Measurements from ENCODE around the gene ROBO4. TPM values are rescaled to one million over a fixed set of nuclear protein-coding genes. Genes with fewer than 3 reads are reported as not detected.
A peak's percentile ranks its signal among the peaks of the same experiment; 100 is the strongest.

ROBO4 gene
- total RNA-seq, 2 donors from 2014 or later = not detected

GRCh38 chr11:124859171-124859570 is 38.5 kb downstream of the ROBO4 start:
- no peaks in the 10 kb centered on the region for H3K9me3 ChIP-seq (ENCODE audit: control insufficient read depth, low read length, poor library complexity, severe bottlenecking)
- ATAC-seq = no peak
- peaks cover 9% of the 10 kb centered on the region for H3K4me1 Mint-ChIP-seq
- peaks cover 3% of the 10 kb centered on the region for H3K36me3 Mint-ChIP-seq (ENCODE audit: low read depth)
- peaks cover 40% of the 10 kb centered on the region for H3K27me3 Mint-ChIP-seq
- no peak for DNase-seq
- no peak overlapping the region for H3K4me3 Mint-ChIP-seq
- no peak overlapping the region for H3K27ac Mint-ChIP-seq

- Mint-ChIP-seq H3K27me3 (peaks cover 98% of the 10 kb centered on the region), H3K36me3 (ENCODE audit: low read depth) (peaks cover 11% of the 10 kb centered on the region), H3K27ac (no peak overlapping the region), H3K4me1 (no peaks in the 10 kb centered on the region), H3K4me3 (no peak overlapping the region)
- ATAC-seq (no peak), DNase-seq (no peak)
- H3K9me3 ChIP-seq (ENCODE audit: control insufficient read depth, low read length, poor library complexity, severe bottlenecking) = no peaks in the 10 kb centered on the region
These were observed 51.5 kb downstream of the ROBO4 start for GRCh38 chr11:124846070-124846673.

- H3K36me3 Mint-ChIP-seq (ENCODE audit: low read depth) = peaks cover 9% of the 10 kb centered on the region
- H3K27me3 Mint-ChIP-seq = peaks cover 100% of the 10 kb centered on the region
- ATAC-seq = no peak
- peaks cover 6% of the 10 kb centered on the region for H3K4me1 Mint-ChIP-seq
- H3K9me3 ChIP-seq (ENCODE audit: control insufficient read depth, low read length, poor library complexity, severe bottlenecking) = no peaks in the 10 kb centered on the region
- H3K4me3 Mint-ChIP-seq = no peak overlapping the region
- H3K27ac Mint-ChIP-seq = no peak overlapping the region
- no peak for DNase-seq
These were observed 53.0 kb downstream of the ROBO4 start for GRCh38 chr11:124844664-124845079.

GRCh38 chr11:124843616-124843910 is 54.1 kb downstream of the ROBO4 start:
- Mint-ChIP-seq H3K27me3 (peaks cover 94% of the 10 kb centered on the region), H3K36me3 (ENCODE audit: low read depth) (peaks cover 8% of the 10 kb centered on the region), H3K27ac (no peak overlapping the region), H3K4me3 (peak overlapping the region; percentile 28), H3K4me1 (peaks cover 6% of the 10 kb centered on the region)
- ATAC-seq (no peak), DNase-seq (no peak)
- no peaks in the 10 kb centered on the region for H3K9me3 ChIP-seq (ENCODE audit: control insufficient read depth, low read length, poor library complexity, severe bottlenecking)

- Mint-ChIP-seq H3K27ac (no peak overlapping the region), H3K4me1 (peaks cover 6% of the 10 kb centered on the region), H3K4me3 (no peak overlapping the region), H3K36me3 (ENCODE audit: low read depth) (peaks cover 3% of the 10 kb centered on the region), H3K27me3 (peaks cover 91% of the 10 kb centered on the region)
- H3K9me3 ChIP-seq (ENCODE audit: control insufficient read depth, low read length, poor library complexity, severe bottlenecking) = no peaks in the 10 kb centered on the region
- ATAC-seq = no peak
- DNase-seq = no peak
These were observed 55.4 kb downstream of the ROBO4 start for GRCh38 chr11:124842305-124842704.

GRCh38 chr11:124841840-124842239 is 55.8 kb downstream of the ROBO4 start:
- H3K27ac Mint-ChIP-seq = no peak overlapping the region
- H3K36me3 Mint-ChIP-seq (ENCODE audit: low read depth) = peaks cover 3% of the 10 kb centered on the region

GRCh38 chr11:124841201-124841600 is 56.5 kb downstream of the ROBO4 start:
- ATAC-seq = no peak
- Mint-ChIP-seq H3K4me1 (peaks cover 9% of the 10 kb centered on the region), H3K4me3 (no peak overlapping the region), H3K36me3 (ENCODE audit: low read depth) (peaks cover 3% of the 10 kb centered on the region), H3K27ac (no peak overlapping the region), H3K27me3 (peaks cover 82% of the 10 kb centered on the region)
- H3K9me3 ChIP-seq (ENCODE audit: control insufficient read depth, low read length, poor library complexity, severe bottlenecking) = no peaks in the 10 kb centered on the region
- DNase-seq = no peak

More at GRCh38 chr11:124841840-124842239, 55.8 kb downstream of the ROBO4 start:
- Mint-ChIP-seq H3K4me3 (no peak overlapping the region), H3K4me1 (peaks cover 6% of the 10 kb centered on the region), H3K27me3 (peaks cover 86% of the 10 kb centered on the region)
- H3K9me3 ChIP-seq (ENCODE audit: control insufficient read depth, low read length, poor library complexity, severe bottlenecking) = no peaks in the 10 kb centered on the region
- ATAC-seq (no peak), DNase-seq (no peak)

- Mint-ChIP-seq H3K4me3 (no peak overlapping the region), H3K36me3 (ENCODE audit: low read depth) (peaks cover 3% of the 10 kb centered on the region), H3K4me1 (peaks cover 11% of the 10 kb centered on the region), H3K27me3 (peaks cover 80% of the 10 kb centered on the region), H3K27ac (no peak overlapping the region)
- ATAC-seq (no peak), DNase-seq (no peak)
- no peaks in the 10 kb centered on the region for H3K9me3 ChIP-seq (ENCODE audit: control insufficient read depth, low read length, poor library complexity, severe bottlenecking)
These were observed 57.0 kb downstream of the ROBO4 start for GRCh38 chr11:124840666-124841065.

- Mint-ChIP-seq H3K4me3 (peak overlapping the region; percentile 78), H3K36me3 (ENCODE audit: low read depth) (peaks cover 3% of the 10 kb centered on the region), H3K27ac (no peak overlapping the region), H3K4me1 (peaks cover 11% of the 10 kb centered on the region), H3K27me3 (peaks cover 74% of the 10 kb centered on the region)
- H3K9me3 ChIP-seq (ENCODE audit: control insufficient read depth, low read length, poor library complexity, severe bottlenecking) = no peaks in the 10 kb centered on the region
- ATAC-seq = no peak
- no peak for DNase-seq
These were observed 57.6 kb downstream of the ROBO4 start for GRCh38 chr11:124839972-124840621.

- peak overlapping the region; percentile 78 for H3K4me3 Mint-ChIP-seq
- no peaks in the 10 kb centered on the region for H3K9me3 ChIP-seq (ENCODE audit: control insufficient read depth, low read length, poor library complexity, severe bottlenecking)
- no peak for DNase-seq
- no peak for ATAC-seq
- peaks cover 3% of the 10 kb centered on the region for H3K36me3 Mint-ChIP-seq (ENCODE audit: low read depth)
- peaks cover 67% of the 10 kb centered on the region for H3K27me3 Mint-ChIP-seq
- peaks cover 11% of the 10 kb centered on the region for H3K4me1 Mint-ChIP-seq
- H3K27ac Mint-ChIP-seq = no peak overlapping the region
These were observed 58.3 kb downstream of the ROBO4 start for GRCh38 chr11:124839128-124839971.

GRCh38 chr11:124838805-124839127 is 58.9 kb downstream of the ROBO4 start:
- ATAC-seq (no peak), DNase-seq (no peak)
- Mint-ChIP-seq H3K36me3 (ENCODE audit: low read depth) (peaks cover 3% of the 10 kb centered on the region), H3K4me3 (peak overlapping the region; percentile 74), H3K27me3 (peaks cover 66% of the 10 kb centered on the region), H3K4me1 (peaks cover 11% of the 10 kb centered on the region), H3K27ac (no peak overlapping the region)
- H3K9me3 ChIP-seq (ENCODE audit: control insufficient read depth, low read length, poor library complexity, severe bottlenecking) = no peaks in the 10 kb centered on the region

- Mint-ChIP-seq H3K27ac (peak overlapping the region; percentile 49), H3K4me1 (peaks cover 13% of the 10 kb centered on the region), H3K27me3 (peaks cover 66% of the 10 kb centered on the region), H3K36me3 (ENCODE audit: low read depth) (peaks cover 3% of the 10 kb centered on the region), H3K4me3 (no peak overlapping the region)
- no peak for DNase-seq
- no peaks in the 10 kb centered on the region for H3K9me3 ChIP-seq (ENCODE audit: control insufficient read depth, low read length, poor library complexity, severe bottlenecking)
- peak; percentile 62 for ATAC-seq
These were observed 60.2 kb downstream of the ROBO4 start for GRCh38 chr11:124837491-124837856.

- peaks cover 2% of the 10 kb centered on the region for H3K36me3 Mint-ChIP-seq (ENCODE audit: low read depth)
- DNase-seq (no peak), ATAC-seq (no peak)
- peak overlapping the region; percentile 83 for H3K4me3 Mint-ChIP-seq
- H3K27me3 Mint-ChIP-seq = peaks cover 59% of the 10 kb centered on the region
- no peaks in the 10 kb centered on the region for H3K9me3 ChIP-seq (ENCODE audit: control insufficient read depth, low read length, poor library complexity, severe bottlenecking)
- no peak overlapping the region for H3K27ac Mint-ChIP-seq
- H3K4me1 Mint-ChIP-seq = peaks cover 13% of the 10 kb centered on the region
These were observed 61.7 kb downstream of the ROBO4 start for GRCh38 chr11:124835918-124836317.
